ENCODE data around the gene PRAMEF17. TPM values are rescaled to one million over a fixed set of nuclear protein-coding genes. Genes with fewer than 3 reads are reported as not detected.
"Not testable (repeated sequence)": the region's sequence is repeated elsewhere in the genome, so short reads cannot be mapped to it uniquely, and the experiment has no call there.

PRAMEF17 gene
- polyA plus RNA-seq (ENCODE audit: insufficient read length), result not detected

GRCh38 chr1:13389332-13389731 is at the start of gene PRAMEF17:
Gene PRAMEF17 (plus strand): TSS chr1:13389632. CDS start chr1:13389658, 26 bp downstream.
- not testable (repeated sequence) for DNase-seq

- DNase-seq, result not testable (repeated sequence)
These were observed 46.9 kb upstream of the PRAMEF17 start for GRCh38 chr1:13342496-13342895.

GRCh38 chr1:13347034-13347433 is 42.4 kb upstream of the PRAMEF17 start, which contains the start of gene PRAMEF14:
Gene PRAMEF14 (minus strand): TSS chr1:13347134. CDS start chr1:13345314, 1,820 bp downstream.
- not testable (repeated sequence) for DNase-seq

GRCh38 chr1:13353476-13353875 is 36.0 kb upstream of the PRAMEF17 start:
- not testable (repeated sequence) for DNase-seq

GRCh38 chr1:13354475-13354874 is 35.0 kb upstream of the PRAMEF17 start:
- not testable (repeated sequence) for DNase-seq

GRCh38 chr1:13356774-13357173 is 32.7 kb upstream of the PRAMEF17 start:
- DNase-seq, result peak; percentile 29

GRCh38 chr1:13362364-13362763 is 27.1 kb upstream of the PRAMEF17 start:
- DNase-seq, result not testable (repeated sequence)

GRCh38 chr1:13364928-13365327 is 24.5 kb upstream of the PRAMEF17 start:
- DNase-seq, result not testable (repeated sequence)

- not testable (repeated sequence) for DNase-seq
These were observed 22.9 kb upstream of the PRAMEF17 start for GRCh38 chr1:13366536-13366935.

GRCh38 chr1:13368544-13368943 is 20.9 kb upstream of the PRAMEF17 start:
- not testable (repeated sequence) for DNase-seq

GRCh38 chr1:13378983-13379382 is 10.4 kb upstream of the PRAMEF17 start:
- DNase-seq, result not testable (repeated sequence)

- not testable (repeated sequence) for DNase-seq
These were observed 9.1 kb upstream of the PRAMEF17 start for GRCh38 chr1:13380380-13380779.

- DNase-seq, result not testable (repeated sequence)
These were observed 3.6 kb downstream of the PRAMEF17 start for GRCh38 chr1:13393004-13393403.

GRCh38 chr1:13394761-13395160 is 5.3 kb downstream of the PRAMEF17 start:
- not testable (repeated sequence) for DNase-seq

GRCh38 chr1:13395311-13395710 is 5.9 kb downstream of the PRAMEF17 start:
- not testable (repeated sequence) for DNase-seq

- no peak for DNase-seq
These were observed 18.4 kb downstream of the PRAMEF17 start for GRCh38 chr1:13407811-13408210.

GRCh38 chr1:13410150-13410549 is 20.7 kb downstream of the PRAMEF17 start, which contains the start of gene PRAMEF20:
Gene PRAMEF20 (plus strand): TSS chr1:13410450. CDS start chr1:13416355, 5,905 bp downstream.
- DNase-seq, result not testable (repeated sequence)

GRCh38 chr1:13430495-13430894 is 41.1 kb downstream of the PRAMEF17 start:
- DNase-seq, result no peak

- DNase-seq, result no peak
These were observed 42.8 kb downstream of the PRAMEF17 start for GRCh38 chr1:13432251-13432650.

GRCh38 chr1:13433694-13434358 is 44.4 kb downstream of the PRAMEF17 start:
- not testable (repeated sequence) for DNase-seq

GRCh38 chr1:13435458-13435857 is 46.0 kb downstream of the PRAMEF17 start:
- DNase-seq, result no peak

- DNase-seq, result not testable (repeated sequence)
These were observed 49.8 kb downstream of the PRAMEF17 start for GRCh38 chr1:13439104-13439783.

Measured in hindlimb muscle (tissue), 1 donor.